ENCODE measurements around the gene ZPBP2. TPM values are rescaled to one million over a fixed set of nuclear protein-coding genes. Genes with fewer than 3 reads are reported as not detected.

Gene ZPBP2
- total and polyA plus RNA-seq, 2 of the 13 experiments (the other 11 are each of a cell fraction or from before 2014, with no cell fraction given): not detected

GRCh38 chr17:39923836-39924690 lies 56.1 kb downstream of the ZPBP2 start (continued):
- TF ChIP-seq, protein P1, sequence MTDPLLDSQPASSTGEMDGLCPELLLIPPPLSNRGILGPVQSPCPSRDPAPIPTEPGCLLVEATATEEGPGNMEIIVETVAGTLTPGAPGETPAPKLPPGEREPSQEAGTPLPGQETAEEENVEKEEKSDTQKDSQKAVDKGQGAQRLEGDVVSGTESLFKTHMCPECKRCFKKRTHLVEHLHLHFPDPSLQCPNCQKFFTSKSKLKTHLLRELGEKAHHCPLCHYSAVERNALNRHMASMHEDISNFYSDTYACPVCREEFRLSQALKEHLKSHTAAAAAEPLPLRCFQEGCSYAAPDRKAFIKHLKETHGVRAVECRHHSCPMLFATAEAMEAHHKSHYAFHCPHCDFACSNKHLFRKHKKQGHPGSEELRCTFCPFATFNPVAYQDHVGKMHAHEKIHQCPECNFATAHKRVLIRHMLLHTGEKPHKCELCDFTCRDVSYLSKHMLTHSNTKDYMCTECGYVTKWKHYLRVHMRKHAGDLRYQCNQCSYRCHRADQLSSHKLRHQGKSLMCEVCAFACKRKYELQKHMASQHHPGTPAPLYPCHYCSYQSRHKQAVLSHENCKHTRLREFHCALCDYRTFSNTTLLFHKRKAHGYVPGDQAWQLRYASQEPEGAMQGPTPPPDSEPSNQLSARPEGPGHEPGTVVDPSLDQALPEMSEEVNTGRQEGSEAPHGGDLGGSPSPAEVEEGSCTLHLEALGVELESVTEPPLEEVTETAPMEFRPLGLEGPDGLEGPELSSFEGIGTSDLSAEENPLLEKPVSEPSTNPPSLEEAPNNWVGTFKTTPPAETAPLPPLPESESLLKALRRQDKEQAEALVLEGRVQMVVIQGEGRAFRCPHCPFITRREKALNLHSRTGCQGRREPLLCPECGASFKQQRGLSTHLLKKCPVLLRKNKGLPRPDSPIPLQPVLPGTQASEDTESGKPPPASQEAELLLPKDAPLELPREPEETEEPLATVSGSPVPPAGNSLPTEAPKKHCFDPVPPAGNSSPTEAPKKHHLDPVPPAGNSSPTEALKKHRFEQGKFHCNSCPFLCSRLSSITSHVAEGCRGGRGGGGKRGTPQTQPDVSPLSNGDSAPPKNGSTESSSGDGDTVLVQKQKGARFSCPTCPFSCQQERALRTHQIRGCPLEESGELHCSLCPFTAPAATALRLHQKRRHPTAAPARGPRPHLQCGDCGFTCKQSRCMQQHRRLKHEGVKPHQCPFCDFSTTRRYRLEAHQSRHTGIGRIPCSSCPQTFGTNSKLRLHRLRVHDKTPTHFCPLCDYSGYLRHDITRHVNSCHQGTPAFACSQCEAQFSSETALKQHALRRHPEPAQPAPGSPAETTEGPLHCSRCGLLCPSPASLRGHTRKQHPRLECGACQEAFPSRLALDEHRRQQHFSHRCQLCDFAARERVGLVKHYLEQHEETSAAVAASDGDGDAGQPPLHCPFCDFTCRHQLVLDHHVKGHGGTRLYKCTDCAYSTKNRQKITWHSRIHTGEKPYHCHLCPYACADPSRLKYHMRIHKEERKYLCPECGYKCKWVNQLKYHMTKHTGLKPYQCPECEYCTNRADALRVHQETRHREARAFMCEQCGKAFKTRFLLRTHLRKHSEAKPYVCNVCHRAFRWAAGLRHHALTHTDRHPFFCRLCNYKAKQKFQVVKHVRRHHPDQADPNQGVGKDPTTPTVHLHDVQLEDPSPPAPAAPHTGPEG (CRISPR knock-in tag; IDR thresholded peaks at IDR 0.05): peak; percentile 88; the same call in 1 of the 2 replicates
- TF ChIP-seq NFE2L2 (IDR thresholded peaks at IDR 0.05; ENCODE audit: low read length) (0 out of 2 replicates have a peak, but pooled peaks have one; percentile 7), POLR2G (IDR thresholded peaks at IDR 0.05; ENCODE audit: low read depth, low read length) (peak; percentile 67), HNRNPL (IDR thresholded peaks at IDR 0.05; ENCODE audit: low read depth, low read length) (peak; percentile 97), ZNF18 (CRISPR knock-in tag; IDR thresholded peaks at IDR 0.05; ENCODE audit: insufficient replicate concordance) (peak; percentile 80), ZNF337 (CRISPR knock-in tag; IDR thresholded peaks at IDR 0.05; ENCODE audit: borderline replicate concordance, low read depth) (peak; percentile 94), NRL (CRISPR knock-in tag; IDR thresholded peaks at IDR 0.05; ENCODE audit: borderline replicate concordance) (no peak), TRIM22 (IDR thresholded peaks at IDR 0.05) (no peak), ZNF564 (CRISPR knock-in tag; IDR thresholded peaks at IDR 0.05) (peak; percentile 72; the same call in 1 of the 2 replicates)
- TF ChIP-seq, protein P2, sequence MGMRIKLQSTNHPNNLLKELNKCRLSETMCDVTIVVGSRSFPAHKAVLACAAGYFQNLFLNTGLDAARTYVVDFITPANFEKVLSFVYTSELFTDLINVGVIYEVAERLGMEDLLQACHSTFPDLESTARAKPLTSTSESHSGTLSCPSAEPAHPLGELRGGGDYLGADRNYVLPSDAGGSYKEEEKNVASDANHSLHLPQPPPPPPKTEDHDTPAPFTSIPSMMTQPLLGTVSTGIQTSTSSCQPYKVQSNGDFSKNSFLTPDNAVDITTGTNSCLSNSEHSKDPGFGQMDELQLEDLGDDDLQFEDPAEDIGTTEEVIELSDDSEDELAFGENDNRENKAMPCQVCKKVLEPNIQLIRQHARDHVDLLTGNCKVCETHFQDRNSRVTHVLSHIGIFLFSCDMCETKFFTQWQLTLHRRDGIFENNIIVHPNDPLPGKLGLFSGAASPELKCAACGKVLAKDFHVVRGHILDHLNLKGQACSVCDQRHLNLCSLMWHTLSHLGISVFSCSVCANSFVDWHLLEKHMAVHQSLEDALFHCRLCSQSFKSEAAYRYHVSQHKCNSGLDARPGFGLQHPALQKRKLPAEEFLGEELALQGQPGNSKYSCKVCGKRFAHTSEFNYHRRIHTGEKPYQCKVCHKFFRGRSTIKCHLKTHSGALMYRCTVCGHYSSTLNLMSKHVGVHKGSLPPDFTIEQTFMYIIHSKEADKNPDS (CRISPR knock-in tag; IDR thresholded peaks at IDR 0.05): 0 out of 2 replicates have a peak, but pooled peaks have one; percentile 28
- TF ChIP-seq, protein P3, sequence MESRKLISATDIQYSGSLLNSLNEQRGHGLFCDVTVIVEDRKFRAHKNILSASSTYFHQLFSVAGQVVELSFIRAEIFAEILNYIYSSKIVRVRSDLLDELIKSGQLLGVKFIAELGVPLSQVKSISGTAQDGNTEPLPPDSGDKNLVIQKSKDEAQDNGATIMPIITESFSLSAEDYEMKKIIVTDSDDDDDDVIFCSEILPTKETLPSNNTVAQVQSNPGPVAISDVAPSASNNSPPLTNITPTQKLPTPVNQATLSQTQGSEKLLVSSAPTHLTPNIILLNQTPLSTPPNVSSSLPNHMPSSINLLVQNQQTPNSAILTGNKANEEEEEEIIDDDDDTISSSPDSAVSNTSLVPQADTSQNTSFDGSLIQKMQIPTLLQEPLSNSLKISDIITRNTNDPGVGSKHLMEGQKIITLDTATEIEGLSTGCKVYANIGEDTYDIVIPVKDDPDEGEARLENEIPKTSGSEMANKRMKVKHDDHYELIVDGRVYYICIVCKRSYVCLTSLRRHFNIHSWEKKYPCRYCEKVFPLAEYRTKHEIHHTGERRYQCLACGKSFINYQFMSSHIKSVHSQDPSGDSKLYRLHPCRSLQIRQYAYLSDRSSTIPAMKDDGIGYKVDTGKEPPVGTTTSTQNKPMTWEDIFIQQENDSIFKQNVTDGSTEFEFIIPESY (CRISPR knock-in tag; IDR thresholded peaks at IDR 0.05): peak; percentile 80; the same call in 1 of the 2 replicates
